ENCODE measurements around the gene P2RX6. TPM values are rescaled to one million over a fixed set of nuclear protein-coding genes. Genes with fewer than 3 reads are reported as not detected.

Gene P2RX6
- total RNA-seq, 4 donors from 2014 or later: 0.39 to 0.50 (median 0.41) TPM

DNA sequence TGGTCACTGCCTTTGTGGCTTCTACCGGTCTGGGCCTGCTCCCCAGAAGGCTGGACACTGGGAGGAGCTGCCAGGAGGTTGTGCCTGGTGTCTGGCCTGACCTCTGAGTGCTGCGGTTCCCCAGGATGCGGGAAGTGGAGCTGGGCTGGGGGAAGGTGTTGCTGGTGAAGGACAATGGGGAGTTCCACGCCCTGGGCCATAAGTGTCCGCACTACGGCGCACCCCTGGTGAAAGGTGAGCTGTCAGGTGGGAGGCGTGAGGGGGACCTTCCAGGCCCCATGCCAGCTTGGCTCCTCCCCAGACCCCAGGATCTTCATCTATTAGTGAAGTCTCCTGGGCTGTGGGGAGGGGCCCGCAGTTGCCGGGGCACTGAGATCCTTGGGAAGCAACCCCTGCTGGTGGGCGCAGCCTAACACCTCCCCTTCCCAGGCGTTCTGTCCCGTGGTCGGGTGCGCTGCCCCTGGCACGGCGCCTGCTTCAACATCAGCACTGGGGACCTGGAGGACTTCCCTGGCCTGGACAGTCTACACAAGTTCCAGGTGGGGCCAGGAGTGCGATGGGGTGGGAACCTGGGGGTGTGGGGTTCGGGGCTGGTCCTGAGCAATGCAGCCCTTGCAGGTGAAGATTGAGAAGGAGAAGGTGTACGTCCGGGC, 41.2 kb upstream of the P2RX6 start:
- Histone ChIP-seq H3K36me3 (no peaks in the 10 kb centered on the region), H3K27ac (replicated peaks in 1 of 4) (no peak overlapping the region), H3K27me3 (no peaks in the 10 kb centered on the region), H3K4me1 (peaks cover 0 to 2% (median 0%) of the 10 kb centered on the region in 4 donors), H3K9me3 (peaks cover 0 to 7% (median 3%) of the 10 kb centered on the region in 4 donors), H3K4me3 (no peak overlapping the region)
- intact Hi-C loops (cut with DNase I): no loop called here
- TF ChIP-seq POLR2AphosphoS5 (IDR thresholded peaks at IDR 0.05): no peak
- 65% methylated on average over 14 of the region's 21 CpGs for WGBS
- DNase-seq (ENCODE audit: extremely low spot score): no peak

DNA sequence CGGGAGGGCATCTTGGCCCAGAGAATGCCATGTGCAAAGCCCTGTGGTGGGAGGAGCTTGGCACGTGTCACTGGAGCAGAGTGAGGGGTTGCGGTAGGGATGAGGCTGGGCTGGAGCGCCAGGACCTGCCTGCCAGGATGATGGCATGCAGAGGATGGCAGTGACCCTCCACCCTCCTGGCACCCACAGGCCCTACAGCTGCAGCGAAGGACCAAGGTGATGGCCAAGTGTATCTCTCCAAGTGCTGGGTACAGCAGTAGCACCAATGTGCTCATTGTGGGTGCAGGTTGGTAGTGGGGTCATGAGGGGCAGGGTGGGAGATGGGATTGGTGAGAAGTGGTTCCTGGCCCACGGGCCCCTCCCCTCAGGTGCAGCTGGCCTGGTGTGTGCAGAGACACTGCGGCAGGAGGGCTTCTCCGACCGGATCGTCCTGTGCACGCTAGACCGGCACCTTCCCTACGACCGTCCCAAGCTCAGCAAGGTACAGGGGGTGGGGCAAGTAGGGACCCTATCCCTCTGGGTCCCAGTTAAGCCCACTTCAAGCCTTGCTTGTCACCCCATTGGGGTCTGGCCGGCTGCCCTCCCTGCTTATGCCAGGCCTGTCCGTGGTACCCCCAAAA, 40.5 kb upstream of the P2RX6 start:
- H3K36me3 ChIP-seq: no peaks in the 10 kb centered on the region
- no peaks in the 10 kb centered on the region for H3K27me3 ChIP-seq
- H3K4me3 ChIP-seq: no peak overlapping the region
- TF ChIP-seq POLR2AphosphoS5 (IDR thresholded peaks at IDR 0.05): no peak
- no peak for TF ChIP-seq POLR2A (IDR thresholded peaks at IDR 0.05; ENCODE audit: low read depth)
- TF ChIP-seq, protein P1, sequence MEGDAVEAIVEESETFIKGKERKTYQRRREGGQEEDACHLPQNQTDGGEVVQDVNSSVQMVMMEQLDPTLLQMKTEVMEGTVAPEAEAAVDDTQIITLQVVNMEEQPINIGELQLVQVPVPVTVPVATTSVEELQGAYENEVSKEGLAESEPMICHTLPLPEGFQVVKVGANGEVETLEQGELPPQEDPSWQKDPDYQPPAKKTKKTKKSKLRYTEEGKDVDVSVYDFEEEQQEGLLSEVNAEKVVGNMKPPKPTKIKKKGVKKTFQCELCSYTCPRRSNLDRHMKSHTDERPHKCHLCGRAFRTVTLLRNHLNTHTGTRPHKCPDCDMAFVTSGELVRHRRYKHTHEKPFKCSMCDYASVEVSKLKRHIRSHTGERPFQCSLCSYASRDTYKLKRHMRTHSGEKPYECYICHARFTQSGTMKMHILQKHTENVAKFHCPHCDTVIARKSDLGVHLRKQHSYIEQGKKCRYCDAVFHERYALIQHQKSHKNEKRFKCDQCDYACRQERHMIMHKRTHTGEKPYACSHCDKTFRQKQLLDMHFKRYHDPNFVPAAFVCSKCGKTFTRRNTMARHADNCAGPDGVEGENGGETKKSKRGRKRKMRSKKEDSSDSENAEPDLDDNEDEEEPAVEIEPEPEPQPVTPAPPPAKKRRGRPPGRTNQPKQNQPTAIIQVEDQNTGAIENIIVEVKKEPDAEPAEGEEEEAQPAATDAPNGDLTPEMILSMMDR (IDR thresholded peaks at IDR 0.05): no peak
- TF ChIP-seq EP300 (IDR thresholded peaks at IDR 0.05): no peak
- 79% methylated on average over 8 of the region's 16 CpGs for WGBS
- intact Hi-C loops (cut with DNase I): no loop called here
- H3K4me1 ChIP-seq: peaks cover 4 to 5% (median 5%) of the 10 kb centered on the region in 4 donors
- DNase-seq (ENCODE audit: extremely low spot score): no peak
- H3K27ac ChIP-seq (replicated peaks in 1 of 4): no peak overlapping the region
- peaks cover 0 to 8% (median 4%) of the 10 kb centered on the region in 4 donors for H3K9me3 ChIP-seq

GRCh38 chr22:20975541-20976290, 39.2 kb upstream of the P2RX6 start:
- intact Hi-C loops (cut with DNase I): no loop called here
- no peak for DNase-seq (ENCODE audit: extremely low spot score)
- Histone ChIP-seq H3K4me3 (no peak overlapping the region), H3K4me1 (peaks cover 16 to 18% (median 17%) of the 10 kb centered on the region in 4 donors), H3K36me3 (no peaks in the 10 kb centered on the region), H3K9me3 (peaks cover 0 to 8% (median 4%) of the 10 kb centered on the region in 4 donors), H3K27ac (replicated peaks in 1 of 4) (no peak overlapping the region), H3K27me3 (no peaks in the 10 kb centered on the region)
- TF ChIP-seq, protein P1 (IDR thresholded peaks at IDR 0.05): no peak
- TF ChIP-seq POLR2A (IDR thresholded peaks at IDR 0.05; ENCODE audit: low read depth): no peak
- whole genome bisulfite sequencing: 86% methylated on average over 10 of the region's 14 CpGs

- Histone ChIP-seq H3K36me3 (no peaks in the 10 kb centered on the region), H3K4me3 (no peak overlapping the region), H3K4me1 (peaks cover 23 to 25% (median 24%) of the 10 kb centered on the region in 4 donors), H3K9me3 (peaks cover 0 to 8% (median 4%) of the 10 kb centered on the region in 4 donors), H3K27me3 (no peaks in the 10 kb centered on the region), H3K27ac (replicated peaks in 1 of 4) (no peak overlapping the region)
- no peak for TF ChIP-seq POLR2A (IDR thresholded peaks at IDR 0.05; ENCODE audit: low read depth)
- no peak for TF ChIP-seq POLR2AphosphoS5 (IDR thresholded peaks at IDR 0.05)
- TF ChIP-seq, protein P1 (IDR thresholded peaks at IDR 0.05): no peak
- no peak for TF ChIP-seq EP300 (IDR thresholded peaks at IDR 0.05)
- 83% methylated on average over 23 of the region's 24 CpGs for WGBS
- intact Hi-C loops (cut with DNase I): no loop called here
- no peak for DNase-seq (ENCODE audit: extremely low spot score)
Measured at GRCh38 chr22:20976291-20976877, 38.6 kb upstream of the P2RX6 start.

- no CpG with 5 or more reads among the region's 11 CpGs for WGBS
- Histone ChIP-seq H3K4me3 (no peak overlapping the region), H3K27ac (replicated peaks in 1 of 4) (no peak overlapping the region), H3K36me3 (no peaks in the 10 kb centered on the region), H3K27me3 (no peaks in the 10 kb centered on the region), H3K4me1 (peaks cover 25 to 28% (median 27%) of the 10 kb centered on the region in 4 donors), H3K9me3 (peaks cover 0 to 8% (median 4%) of the 10 kb centered on the region in 4 donors)
- TF ChIP-seq, protein P1 (IDR thresholded peaks at IDR 0.05): no peak
- TF ChIP-seq POLR2AphosphoS5 (IDR thresholded peaks at IDR 0.05) (no peak), EP300 (IDR thresholded peaks at IDR 0.05) (no peak), POLR2A (IDR thresholded peaks at IDR 0.05; ENCODE audit: low read depth) (no peak)
- intact Hi-C loops (cut with DNase I): no loop called here
- DNase-seq (ENCODE audit: extremely low spot score): no peak
Measured at GRCh38 chr22:20977019-20977418, 37.9 kb upstream of the P2RX6 start.
